ENCODE results near the gene ENTR1.

Gene ENTR1

GRCh38 chr9:136399176-136400037, 11.0 kb downstream of the ENTR1 start:
- Mint-ChIP-seq H3K4me3 (peak overlapping the region; percentile 92), H3K27ac (peak overlapping the region; percentile 91), H3K27me3 (no peaks in the 10 kb centered on the region), H3K36me3 (peaks cover 7% of the 10 kb centered on the region), H3K9me3 (ENCODE audit: low read depth) (no peaks in the 10 kb centered on the region), H3K4me1 (ENCODE audit: low read depth) (peaks cover 31% of the 10 kb centered on the region)

GRCh38 chr9:136398286-136398685, 12.1 kb downstream of the ENTR1 start:
- Mint-ChIP-seq H3K4me1 (ENCODE audit: low read depth) (peaks cover 20% of the 10 kb centered on the region), H3K4me3 (peak overlapping the region; percentile 92), H3K9me3 (ENCODE audit: low read depth) (no peaks in the 10 kb centered on the region), H3K36me3 (peaks cover 7% of the 10 kb centered on the region), H3K27ac (no peak overlapping the region), H3K27me3 (no peaks in the 10 kb centered on the region)

- Mint-ChIP-seq H3K27me3 (no peaks in the 10 kb centered on the region), H3K27ac (no peak overlapping the region), H3K9me3 (ENCODE audit: low read depth) (no peaks in the 10 kb centered on the region), H3K4me3 (no peak overlapping the region), H3K4me1 (ENCODE audit: low read depth) (peaks cover 18% of the 10 kb centered on the region), H3K36me3 (peaks cover 7% of the 10 kb centered on the region)
Measured at GRCh38 chr9:136397643-136398042, 12.8 kb downstream of the ENTR1 start.

- Mint-ChIP-seq H3K27me3 (no peaks in the 10 kb centered on the region), H3K9me3 (ENCODE audit: low read depth) (no peaks in the 10 kb centered on the region), H3K4me1 (ENCODE audit: low read depth) (peaks cover 12% of the 10 kb centered on the region), H3K36me3 (peaks cover 8% of the 10 kb centered on the region), H3K4me3 (no peak overlapping the region), H3K27ac (no peak overlapping the region)
Measured at GRCh38 chr9:136396219-136396515, 14.2 kb downstream of the ENTR1 start.

- Mint-ChIP-seq H3K27ac (no peak overlapping the region), H3K9me3 (ENCODE audit: low read depth) (no peaks in the 10 kb centered on the region), H3K27me3 (no peaks in the 10 kb centered on the region), H3K36me3 (peaks cover 8% of the 10 kb centered on the region), H3K4me1 (ENCODE audit: low read depth) (peaks cover 12% of the 10 kb centered on the region), H3K4me3 (no peak overlapping the region)
Measured at GRCh38 chr9:136395345-136396218, 14.8 kb downstream of the ENTR1 start.

- no peak overlapping the region for H3K4me3 Mint-ChIP-seq
- no peaks in the 10 kb centered on the region for H3K27me3 Mint-ChIP-seq
- no peaks in the 10 kb centered on the region for H3K9me3 Mint-ChIP-seq (ENCODE audit: low read depth)
- H3K36me3 Mint-ChIP-seq, result peaks cover 8% of the 10 kb centered on the region
- H3K27ac Mint-ChIP-seq, result no peak overlapping the region
- H3K4me1 Mint-ChIP-seq (ENCODE audit: low read depth), result peaks cover 12% of the 10 kb centered on the region
Measured at GRCh38 chr9:136395020-136395340, 15.4 kb downstream of the ENTR1 start.

- Mint-ChIP-seq H3K4me1 (ENCODE audit: low read depth) (peaks cover 12% of the 10 kb centered on the region), H3K9me3 (ENCODE audit: low read depth) (no peaks in the 10 kb centered on the region), H3K4me3 (no peak overlapping the region), H3K27ac (no peak overlapping the region), H3K36me3 (peaks cover 8% of the 10 kb centered on the region), H3K27me3 (no peaks in the 10 kb centered on the region)
Measured at GRCh38 chr9:136394312-136395019, 15.9 kb downstream of the ENTR1 start.

- H3K36me3 Mint-ChIP-seq, result peaks cover 5% of the 10 kb centered on the region
- H3K27ac Mint-ChIP-seq, result no peak overlapping the region
- no peaks in the 10 kb centered on the region for H3K27me3 Mint-ChIP-seq
- H3K9me3 Mint-ChIP-seq (ENCODE audit: low read depth), result no peaks in the 10 kb centered on the region
- H3K4me3 Mint-ChIP-seq, result no peak overlapping the region
- peaks cover 4% of the 10 kb centered on the region for H3K4me1 Mint-ChIP-seq (ENCODE audit: low read depth)
Measured at GRCh38 chr9:136393531-136393930, 16.9 kb downstream of the ENTR1 start.

- H3K9me3 Mint-ChIP-seq (ENCODE audit: low read depth), result no peaks in the 10 kb centered on the region
- peaks cover 7% of the 10 kb centered on the region for H3K36me3 Mint-ChIP-seq
- no peaks in the 10 kb centered on the region for H3K4me1 Mint-ChIP-seq (ENCODE audit: low read depth)
- H3K4me3 Mint-ChIP-seq, result no peak overlapping the region
- H3K27ac Mint-ChIP-seq, result no peak overlapping the region
- no peaks in the 10 kb centered on the region for H3K27me3 Mint-ChIP-seq
Measured at GRCh38 chr9:136392538-136393449, 17.6 kb downstream of the ENTR1 start.

- H3K9me3 Mint-ChIP-seq (ENCODE audit: low read depth), result no peaks in the 10 kb centered on the region
- no peaks in the 10 kb centered on the region for H3K4me1 Mint-ChIP-seq (ENCODE audit: low read depth)
- no peaks in the 10 kb centered on the region for H3K27me3 Mint-ChIP-seq
- no peak overlapping the region for H3K4me3 Mint-ChIP-seq
- peaks cover 10% of the 10 kb centered on the region for H3K36me3 Mint-ChIP-seq
- H3K27ac Mint-ChIP-seq, result no peak overlapping the region
Measured at GRCh38 chr9:136391737-136392537, 18.5 kb downstream of the ENTR1 start.

- Mint-ChIP-seq H3K36me3 (peaks cover 17% of the 10 kb centered on the region), H3K27me3 (no peaks in the 10 kb centered on the region), H3K9me3 (ENCODE audit: low read depth) (no peaks in the 10 kb centered on the region), H3K4me3 (no peak overlapping the region), H3K27ac (no peak overlapping the region), H3K4me1 (ENCODE audit: low read depth) (peaks cover 19% of the 10 kb centered on the region)
Measured at GRCh38 chr9:136389396-136389795, 21.0 kb downstream of the ENTR1 start.

- peaks cover 19% of the 10 kb centered on the region for H3K4me1 Mint-ChIP-seq (ENCODE audit: low read depth)
Measured at GRCh38 chr9:136387217-136387616, 23.2 kb downstream of the ENTR1 start.

GRCh38 chr9:136386018-136386417, 24.4 kb downstream of the ENTR1 start:
- H3K27ac Mint-ChIP-seq, result no peak overlapping the region
- H3K4me3 Mint-ChIP-seq, result no peak overlapping the region

More at GRCh38 chr9:136387217-136387616, 23.2 kb downstream of the ENTR1 start:
- no peak overlapping the region for H3K27ac Mint-ChIP-seq
- H3K9me3 Mint-ChIP-seq (ENCODE audit: low read depth), result no peaks in the 10 kb centered on the region
- H3K4me3 Mint-ChIP-seq, result no peak overlapping the region
- H3K36me3 Mint-ChIP-seq, result peaks cover 20% of the 10 kb centered on the region
- H3K27me3 Mint-ChIP-seq, result no peaks in the 10 kb centered on the region

More at GRCh38 chr9:136386018-136386417, 24.4 kb downstream of the ENTR1 start:
- no peaks in the 10 kb centered on the region for H3K27me3 Mint-ChIP-seq
- peaks cover 16% of the 10 kb centered on the region for H3K36me3 Mint-ChIP-seq
- H3K9me3 Mint-ChIP-seq (ENCODE audit: low read depth), result no peaks in the 10 kb centered on the region
- peaks cover 19% of the 10 kb centered on the region for H3K4me1 Mint-ChIP-seq (ENCODE audit: low read depth)
